NK-92 (cell line): ENCODE measurements around the gene BNC2.
"Not testable (repeated sequence)": the region's sequence is repeated elsewhere in the genome, so short reads cannot be mapped to it uniquely, and the experiment has no call there.

Experiments
- DNase-seq: peaks from one replicate; lab custom pipeline; 2025; ENCODE audit not compliant: unreplicated experiment; lab: John Stamatoyannopoulos, UW

BNC2 gene

DNA sequence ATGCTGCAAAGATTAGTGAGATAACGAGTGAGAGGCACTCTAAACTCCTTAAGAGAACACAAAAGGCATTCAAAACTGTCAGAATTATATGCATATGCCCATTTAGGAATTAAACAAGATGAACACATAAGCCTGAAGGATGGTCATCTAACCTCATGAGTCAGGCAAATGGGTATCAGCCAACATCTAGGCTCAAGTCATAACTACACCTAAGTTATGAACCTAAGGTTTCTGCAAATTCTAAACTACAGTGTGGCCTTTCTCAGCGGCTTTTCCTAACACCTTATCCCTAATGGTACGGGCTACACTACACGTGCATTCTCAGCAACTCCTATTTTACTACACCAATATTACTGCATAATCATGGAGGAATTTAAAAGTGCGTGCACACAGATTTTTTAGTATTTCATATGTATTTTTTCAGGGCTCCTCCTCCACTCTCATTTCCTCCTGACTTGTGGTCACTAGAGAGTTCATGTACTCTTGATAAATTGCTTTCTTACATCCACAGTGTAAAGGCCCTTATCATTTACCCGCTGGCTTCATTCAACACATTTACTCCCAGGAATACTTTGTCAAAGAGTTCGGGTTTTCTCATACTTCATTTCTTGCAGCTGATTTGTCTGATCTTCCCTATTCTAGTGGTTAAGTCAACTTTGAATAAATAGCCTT lies 316.5 kb downstream of the BNC2 start:
- no peak for DNase-seq

DNA sequence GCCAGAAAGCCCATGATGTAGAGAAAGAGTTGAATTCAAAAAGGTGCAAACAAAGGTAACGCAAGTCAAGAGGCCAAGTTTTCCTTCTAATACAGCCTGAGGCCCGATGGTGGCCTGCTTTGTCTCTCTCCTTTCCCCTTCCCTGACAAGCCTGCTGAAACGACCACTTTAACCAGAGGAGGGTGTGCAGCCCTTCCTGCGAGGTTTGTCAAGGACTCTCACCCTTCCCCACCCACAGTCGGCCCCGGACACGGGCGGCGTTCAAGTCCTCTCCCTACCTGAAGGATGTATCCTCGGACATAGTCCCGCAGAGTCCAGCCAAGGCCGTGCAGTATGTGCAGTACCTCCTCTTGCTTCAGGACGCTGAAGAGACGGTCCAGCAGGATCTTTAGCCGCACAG lies 318.2 kb downstream of the BNC2 start:
- DNase-seq = no peak

DNA sequence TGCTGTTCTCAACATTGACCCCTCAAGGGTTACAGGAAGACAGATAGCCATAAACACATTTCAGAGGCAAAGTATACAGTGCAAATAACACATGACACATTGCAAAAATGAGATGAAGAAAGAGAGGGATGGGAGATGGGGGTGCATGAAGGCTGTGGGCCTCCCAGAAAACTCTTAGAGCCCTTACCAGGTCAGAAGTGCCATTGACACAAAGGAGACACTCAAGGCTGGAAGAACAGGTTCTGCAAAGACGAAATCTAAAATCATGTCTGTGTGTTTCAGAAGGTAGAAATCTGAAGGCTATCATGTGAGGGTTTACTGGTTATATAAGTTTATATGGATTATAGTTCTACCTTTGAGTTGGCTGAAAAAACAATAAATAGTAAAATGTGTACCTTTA lies 318.8 kb downstream of the BNC2 start:
- DNase-seq = no peak

DNA sequence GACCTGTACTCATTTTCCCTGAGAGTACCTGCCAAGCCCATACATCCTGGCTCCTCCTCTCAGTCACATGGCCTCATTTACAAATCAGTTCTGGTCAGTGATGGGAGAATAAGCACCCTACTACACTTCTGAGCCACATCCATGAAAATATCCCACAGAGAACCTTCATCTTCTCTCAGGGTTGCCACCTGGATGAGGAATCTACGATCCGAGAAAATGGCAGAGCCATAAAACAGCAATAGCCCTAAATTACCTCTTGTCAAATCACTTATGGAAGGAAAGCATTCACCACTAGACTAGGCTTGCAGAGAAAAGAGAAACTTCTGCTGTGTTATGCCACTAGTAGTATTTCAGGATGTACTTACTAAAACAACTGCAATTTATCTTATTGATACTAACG lies 324.8 kb downstream of the BNC2 start:
- no peak for DNase-seq

DNA sequence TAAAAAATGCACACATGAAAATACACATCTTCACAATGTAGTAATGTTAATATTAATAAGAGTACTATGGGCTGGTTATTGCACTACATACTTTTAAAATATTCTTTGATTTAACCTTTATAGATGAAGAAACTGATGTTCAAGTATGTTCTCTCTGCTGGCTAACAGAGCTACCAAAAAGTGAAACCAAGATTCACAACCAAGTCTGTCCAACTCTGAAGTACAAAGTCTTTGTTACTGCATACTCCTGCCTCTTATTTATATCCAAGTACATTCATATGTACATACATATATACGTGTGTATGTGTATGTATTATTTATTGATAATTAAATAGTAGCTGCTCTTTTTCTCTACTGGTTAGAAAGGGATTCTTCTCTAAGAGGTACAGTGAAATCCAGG lies 325.6 kb downstream of the BNC2 start:
- DNase-seq = no peak

DNA sequence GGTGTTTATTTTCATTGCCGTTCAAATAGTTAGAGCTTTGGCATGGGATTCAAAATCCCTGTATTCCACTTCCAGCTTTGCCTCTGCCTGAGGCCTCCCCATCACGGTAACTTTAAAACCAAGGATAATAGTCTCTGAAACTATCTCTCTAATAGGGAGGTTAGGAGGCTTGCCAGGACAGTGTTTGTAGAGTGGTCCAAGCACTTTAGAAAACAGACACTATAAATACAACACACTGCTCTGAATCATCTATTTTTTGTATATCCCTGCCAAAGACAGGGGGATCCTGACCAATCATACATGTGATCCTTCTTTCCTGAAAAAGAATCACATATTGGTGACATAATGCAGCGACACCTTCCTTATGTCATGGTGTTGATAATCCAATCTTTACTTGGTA lies 326.8 kb downstream of the BNC2 start:
- DNase-seq = no peak

DNA sequence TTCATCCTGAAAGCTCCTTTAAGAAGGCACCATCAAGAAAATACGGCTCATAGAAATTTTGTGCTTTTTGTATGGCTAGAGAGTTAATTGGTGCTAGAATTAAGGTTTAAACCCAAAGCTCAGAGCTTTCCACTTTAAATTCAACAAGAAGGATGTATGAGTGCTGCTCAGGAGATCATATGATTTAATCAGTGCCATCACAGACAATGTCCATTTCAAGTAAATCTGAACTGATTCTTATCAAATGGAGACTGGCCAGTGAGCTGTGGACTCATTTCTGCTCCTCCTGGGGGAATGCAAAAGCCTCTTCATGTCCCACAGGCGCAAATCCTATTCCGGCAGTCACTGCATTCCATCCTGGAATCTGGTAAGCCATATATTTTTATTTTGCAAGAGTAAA lies 327.2 kb downstream of the BNC2 start:
- DNase-seq = no peak

DNA sequence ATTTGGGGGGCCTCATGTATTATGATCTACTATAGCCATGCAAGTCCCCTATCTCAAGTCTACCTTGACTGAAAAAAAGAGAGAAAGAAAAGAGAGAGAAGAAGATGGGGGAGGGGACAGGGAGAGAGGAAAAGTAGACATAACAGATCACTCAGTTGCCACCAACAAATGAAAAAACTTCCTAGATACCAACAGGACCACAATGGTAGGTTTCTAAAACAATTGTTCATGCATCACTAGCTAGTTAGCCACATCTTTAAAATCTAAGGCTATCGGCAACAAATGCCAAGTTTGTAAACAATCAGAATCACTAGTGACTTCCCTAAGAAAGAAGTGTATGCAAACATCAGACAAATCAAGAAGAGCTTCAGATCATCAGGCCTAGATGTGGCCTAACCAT lies 328.2 kb downstream of the BNC2 start:
- no peak for DNase-seq

DNA sequence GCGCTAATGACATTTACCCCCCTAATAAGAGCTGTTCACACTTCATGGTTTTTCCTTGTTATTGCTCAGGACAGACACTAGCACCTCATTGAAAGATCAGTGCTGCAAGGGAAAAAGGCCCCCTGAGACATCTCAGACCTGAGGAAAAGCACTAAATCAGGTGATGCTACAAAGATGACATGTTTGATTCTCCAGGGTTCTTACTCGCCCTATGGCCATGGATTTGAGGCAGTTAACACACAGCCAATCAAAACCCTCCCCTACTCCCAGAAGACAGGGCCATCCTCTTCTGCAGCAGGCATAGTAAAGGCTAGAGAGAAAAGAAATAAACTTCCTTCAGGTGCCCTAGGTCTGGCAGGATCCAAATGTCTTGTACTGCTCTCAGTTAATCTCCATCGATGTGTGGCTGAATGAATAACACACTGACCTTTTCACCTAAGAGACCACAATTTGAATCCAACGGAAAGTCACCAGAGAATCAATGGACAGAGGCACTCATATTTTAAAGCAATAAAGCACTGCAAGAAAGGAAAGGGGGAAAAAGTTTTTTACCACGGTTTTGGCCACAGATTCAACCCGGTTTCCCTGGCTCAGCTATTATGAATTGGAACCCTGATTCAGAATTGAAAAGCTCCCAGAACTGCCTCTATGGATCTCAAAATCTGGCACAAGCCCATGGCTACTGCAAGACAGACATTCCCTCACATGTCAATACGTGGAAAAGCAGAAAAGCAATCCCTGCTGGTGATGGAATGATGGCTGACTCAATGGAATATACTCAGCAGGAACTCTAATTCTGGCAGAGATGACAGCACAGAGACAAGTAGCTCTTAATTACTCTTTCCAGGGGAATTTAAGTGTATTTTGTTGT lies 329.5 kb downstream of the BNC2 start:
- no peak for DNase-seq

DNA sequence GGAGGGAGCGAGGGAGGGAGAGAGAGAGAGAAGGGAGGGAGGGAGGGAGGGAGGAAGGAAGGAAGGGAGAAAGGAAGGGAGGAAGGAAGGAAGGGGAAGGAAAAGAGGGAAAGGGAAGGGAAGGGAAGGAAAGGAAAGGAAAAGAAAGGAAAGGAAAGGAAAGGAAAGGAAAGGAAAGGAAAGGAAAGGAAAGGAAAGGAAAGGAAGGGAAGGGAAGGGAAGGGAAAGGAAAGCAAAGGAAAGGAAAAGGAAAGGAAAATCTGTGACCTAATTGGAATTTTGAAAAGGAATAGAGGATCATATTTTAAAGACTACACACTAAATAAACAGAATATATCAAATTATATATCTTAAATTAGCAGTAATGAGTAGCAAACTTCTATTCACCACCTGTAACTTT lies 330.8 kb downstream of the BNC2 start:
- not testable (repeated sequence) for DNase-seq

DNA sequence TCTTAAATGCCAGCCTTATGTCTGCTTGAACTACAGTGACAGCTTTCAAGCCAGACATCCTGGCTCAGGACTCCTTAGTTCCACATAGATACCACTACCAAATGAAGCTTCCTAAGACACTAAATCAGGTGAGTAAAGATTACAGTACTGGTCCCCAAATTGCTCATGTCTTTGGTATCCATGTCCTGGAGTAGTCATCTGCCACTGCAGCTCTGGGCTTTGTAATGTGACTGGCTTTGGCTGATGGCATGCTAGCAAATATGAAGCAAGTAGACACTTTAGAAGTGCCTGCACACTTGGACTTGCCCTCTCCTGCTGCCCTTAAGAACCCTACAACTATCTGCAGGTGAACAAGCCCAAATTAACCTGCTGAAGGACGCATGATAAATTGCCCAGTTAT lies 334.9 kb downstream of the BNC2 start:
- no peak for DNase-seq

DNA sequence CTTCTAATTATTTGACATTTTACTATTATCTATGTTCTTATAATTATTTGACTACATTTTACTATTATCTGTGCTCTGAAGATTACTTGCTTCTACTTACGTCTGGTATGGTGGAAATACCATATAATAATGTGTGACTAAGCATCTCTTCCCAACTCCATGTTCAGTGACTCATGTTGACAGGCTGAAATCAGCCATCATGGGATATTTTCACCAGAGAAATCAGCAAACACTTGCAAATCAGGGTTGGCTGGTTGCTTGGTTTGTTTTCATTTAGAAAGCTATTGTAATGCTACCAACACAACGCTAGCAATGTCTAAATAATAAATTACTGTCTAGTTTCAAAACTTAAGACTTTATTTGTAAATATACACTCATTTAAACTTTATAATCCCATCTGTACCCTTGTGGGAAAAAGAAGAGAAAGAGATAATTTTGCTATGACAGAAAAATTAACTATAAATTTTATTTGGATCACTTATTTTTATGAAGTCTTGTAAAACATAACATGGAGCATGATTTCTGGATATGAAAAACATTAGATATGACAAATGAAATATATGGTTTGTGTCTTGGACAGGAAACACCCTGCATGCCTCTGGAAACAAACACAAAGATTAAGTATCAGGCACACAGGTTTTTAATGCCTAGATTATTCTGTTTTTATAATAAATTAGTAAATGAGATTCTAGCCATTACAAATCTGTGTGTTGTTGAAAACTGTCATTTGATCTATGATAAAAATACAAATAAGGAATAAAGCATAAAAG lies 337.6 kb downstream of the BNC2 start:
- DNase-seq = no peak

DNA sequence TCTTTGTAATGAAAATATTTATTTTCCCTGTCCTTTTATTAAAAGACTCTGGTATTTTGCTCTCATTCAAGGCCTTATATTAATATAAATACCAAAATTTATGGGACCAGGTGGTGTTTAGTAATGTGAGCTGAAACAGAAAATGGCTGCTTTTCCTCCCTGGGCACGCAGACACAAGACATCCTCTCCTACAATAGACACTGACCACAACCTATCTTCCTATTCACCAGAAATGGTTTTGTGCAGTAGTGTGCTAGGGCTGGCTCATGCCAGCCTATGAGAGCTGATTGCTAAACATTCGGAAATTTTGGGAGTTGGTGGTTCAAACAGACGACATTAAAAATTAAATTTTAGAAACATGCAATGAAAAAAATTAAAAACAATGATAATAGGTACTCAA lies 338.2 kb downstream of the BNC2 start:
- no peak for DNase-seq

DNA sequence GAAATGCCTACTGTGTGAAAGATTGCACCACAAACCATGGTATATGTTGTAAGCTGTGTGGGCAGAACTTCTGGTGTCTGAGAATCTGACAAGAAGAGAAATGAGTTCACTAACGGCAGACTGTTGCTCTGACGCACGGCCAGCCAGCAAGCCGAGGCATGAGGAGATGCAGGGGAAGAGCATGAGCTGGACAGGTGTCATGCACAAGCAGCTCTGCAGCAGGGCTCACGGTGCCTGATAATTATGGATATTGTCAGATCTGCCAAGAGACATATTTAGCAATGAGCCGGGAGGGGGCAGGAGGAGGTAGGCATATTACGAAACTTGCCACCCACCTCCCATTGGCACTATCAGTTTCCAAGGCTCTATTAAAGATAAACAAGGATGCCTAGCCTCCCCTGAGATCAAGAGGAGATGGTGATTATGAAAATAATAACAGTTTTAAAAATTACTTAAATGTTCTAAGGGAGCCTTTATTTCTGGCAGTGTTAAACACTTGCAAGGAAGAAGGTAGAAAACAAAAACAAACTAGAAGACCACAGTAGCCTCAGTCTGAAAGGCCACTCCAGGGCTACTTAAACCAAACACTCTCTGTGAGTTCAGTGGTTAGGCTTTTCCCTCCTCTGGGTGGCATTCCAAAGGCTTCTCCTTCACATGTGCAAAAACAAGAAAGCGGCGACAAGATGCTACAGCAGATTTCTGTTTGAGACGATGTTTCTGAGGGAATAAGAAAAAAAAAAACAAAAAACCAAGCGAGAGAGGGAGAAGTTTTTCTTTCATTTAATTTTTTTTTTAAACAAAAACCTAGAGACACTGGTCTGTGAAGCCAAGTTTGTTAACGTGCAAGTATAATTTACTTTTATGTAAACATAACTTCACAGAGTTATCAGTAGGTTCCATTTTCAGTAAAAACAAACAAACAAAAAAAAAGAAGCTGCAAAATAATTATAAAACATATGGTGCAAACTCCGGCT lies 339.5 kb downstream of the BNC2 start:
- DNase-seq = no peak

DNA sequence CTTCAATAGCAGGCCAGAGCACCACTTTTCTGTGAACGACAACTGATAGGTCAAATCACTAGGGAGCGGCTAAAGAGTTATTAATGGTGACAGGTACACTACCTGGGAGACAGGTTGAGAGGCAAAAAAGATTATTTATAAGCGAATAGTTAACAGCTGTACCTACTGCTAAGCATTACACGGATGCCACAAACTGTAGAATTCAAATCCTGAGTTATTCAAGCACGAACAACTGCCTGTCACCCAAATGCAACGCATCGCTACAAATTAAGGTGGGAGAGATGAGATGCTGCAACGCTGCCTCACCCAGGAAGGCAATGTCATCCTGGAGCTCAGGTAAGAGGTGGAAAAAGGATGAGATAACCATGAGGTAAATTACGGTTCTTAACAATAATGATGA lies 342.9 kb downstream of the BNC2 start:
- DNase-seq = no peak

DNA sequence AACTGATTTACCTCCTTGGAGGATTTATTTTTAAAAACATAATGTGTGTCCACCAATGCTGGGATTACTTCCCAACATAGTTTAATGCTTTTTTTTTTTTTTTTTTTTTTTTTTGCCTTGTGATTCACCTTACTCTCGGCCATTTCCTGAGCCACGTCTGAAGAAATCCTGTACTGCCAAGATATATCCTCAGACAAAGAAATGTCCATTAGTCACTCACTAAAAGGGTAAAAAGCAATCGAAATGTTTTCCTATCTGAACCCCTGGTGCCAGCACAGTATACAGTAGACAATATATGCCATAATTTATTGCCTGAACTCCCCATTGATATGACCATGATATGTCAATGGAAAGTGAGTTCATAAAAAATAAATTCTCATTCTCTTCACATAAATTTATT lies 344.1 kb downstream of the BNC2 start:
- DNase-seq = no peak

DNA sequence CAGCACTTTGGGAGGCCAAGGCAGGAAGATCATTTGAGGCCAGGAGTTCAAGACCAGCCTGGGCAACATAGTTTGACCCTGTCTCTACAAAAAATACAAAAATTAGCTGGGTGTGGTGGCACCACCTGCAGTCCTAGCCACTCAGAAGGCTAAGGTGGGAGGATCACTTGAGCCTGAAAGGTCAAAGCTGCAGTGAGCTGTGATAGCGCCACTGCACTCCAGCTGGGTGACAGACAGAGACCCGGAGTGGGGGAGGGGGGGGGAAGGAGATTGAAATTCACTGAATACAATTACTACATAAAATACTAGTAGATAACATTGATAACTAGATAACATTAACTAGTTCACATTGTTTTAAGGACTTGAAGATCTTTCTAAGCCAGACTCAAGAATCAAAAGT lies 345.6 kb downstream of the BNC2 start:
- DNase-seq = no peak

DNA sequence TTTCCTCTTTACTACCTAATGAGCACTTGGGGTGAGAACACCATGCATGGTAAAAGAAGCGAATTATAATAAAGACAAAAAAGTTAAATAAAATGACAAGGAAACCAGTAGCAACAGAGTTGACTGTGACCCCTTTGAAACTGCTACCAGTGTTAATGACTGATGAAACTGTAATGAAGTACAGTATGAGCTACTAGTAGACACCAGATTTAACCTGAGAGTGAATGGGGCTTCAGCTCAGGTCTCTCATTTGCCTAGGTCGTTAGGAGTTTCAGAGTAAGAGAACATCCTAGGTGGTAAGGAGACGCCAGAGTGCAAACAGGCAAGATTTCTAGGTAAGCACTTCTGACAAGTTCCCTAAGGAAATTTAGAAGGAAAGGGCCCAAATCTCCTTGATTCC lies 346.4 kb downstream of the BNC2 start:
- DNase-seq = no peak

DNA sequence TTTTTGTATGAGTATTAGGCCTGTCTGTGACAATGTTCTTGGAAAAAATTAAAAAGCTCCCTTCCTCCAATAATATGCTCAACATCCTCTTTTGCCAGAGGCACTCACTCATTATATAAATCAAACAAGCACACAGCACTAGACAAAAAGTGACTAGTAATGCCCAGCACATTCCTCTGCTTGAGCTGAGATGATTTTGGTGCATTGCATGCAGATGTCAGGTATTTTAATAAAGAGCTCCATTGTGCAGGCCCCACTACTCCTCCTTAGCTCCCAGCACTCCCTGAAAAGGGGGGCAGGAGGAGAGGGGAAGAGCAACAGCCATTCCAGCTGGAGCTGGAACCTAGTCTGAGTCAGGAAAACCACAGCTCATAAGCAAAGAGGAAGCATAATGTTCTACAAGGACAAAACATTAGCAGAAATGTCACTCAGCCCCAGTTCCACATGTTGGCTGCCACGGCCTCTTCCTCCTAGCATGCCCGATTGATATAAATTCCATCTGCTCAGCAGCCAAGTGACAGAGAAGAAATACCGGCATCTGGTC lies 348.5 kb downstream of the BNC2 start:
- no peak for DNase-seq

DNA sequence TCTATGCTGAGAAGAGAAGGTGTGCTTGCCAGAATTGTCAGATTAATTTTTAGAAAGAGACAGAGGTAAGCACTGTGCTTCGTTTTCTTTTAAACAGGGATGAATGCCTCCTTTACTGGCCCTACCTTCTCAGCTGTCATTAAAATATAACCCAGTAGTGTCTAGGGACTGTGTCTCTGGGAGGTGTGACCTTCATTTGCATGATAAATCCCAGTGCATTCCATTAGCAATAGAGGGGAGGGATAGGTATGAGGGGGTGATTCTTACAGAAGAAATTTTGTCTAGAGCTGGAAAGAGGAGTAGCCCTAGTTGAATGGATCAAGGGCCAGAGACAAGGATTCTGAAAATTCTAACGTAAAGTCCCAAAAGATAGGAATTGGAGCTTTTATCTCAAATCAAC lies 351.5 kb downstream of the BNC2 start:
- no peak for DNase-seq

DNA sequence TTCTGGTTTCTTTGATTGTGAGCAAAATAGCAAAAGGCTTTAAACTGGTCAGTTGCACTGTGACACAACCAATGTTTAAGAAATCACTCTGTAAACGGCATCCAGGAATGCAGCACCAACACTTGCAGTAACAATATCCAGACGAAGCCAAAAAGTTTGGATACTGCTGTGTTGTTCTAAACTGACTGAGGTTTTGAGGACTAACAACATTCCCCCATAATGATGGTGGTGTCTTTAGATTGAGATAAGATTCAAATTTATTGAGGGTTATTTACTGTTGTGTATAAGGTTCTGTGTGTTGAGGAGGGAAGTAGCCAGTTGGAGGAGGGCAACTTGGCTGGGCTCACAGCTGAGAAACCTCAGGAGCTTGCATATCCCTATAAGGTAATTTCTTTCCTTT lies 353.6 kb downstream of the BNC2 start:
- DNase-seq = no peak
